ENCODE results near the gene SPINK4.

GRCh38 chr9:33289496-33289895 lies 49.5 kb downstream of the SPINK4 start:
- TF ChIP-seq GATA3 (IDR thresholded peaks at IDR 0.05; ENCODE audit: low read depth, low read length) (no peak), GATA2 (IDR thresholded peaks at IDR 0.05; ENCODE audit: low read depth, low read length) (no peak)
